Ecto neural progenitor cell (in vitro differentiated cells): ENCODE results near the gene CMPK1.
"Not testable (repeated sequence)": the region's sequence is repeated elsewhere in the genome, so short reads cannot be mapped to it uniquely, and the experiment has no call there.

Source experiments
- DNase-seq: peaks from one replicate; pipeline ENCODE4 v3.0.0-alpha.2; 2018; ENCODE audit warnings: low spot score

Gene CMPK1

GRCh38 chr1:47338249-47339077, 4.9 kb downstream of the CMPK1 start:
- DNase-seq = no peak

DNA sequence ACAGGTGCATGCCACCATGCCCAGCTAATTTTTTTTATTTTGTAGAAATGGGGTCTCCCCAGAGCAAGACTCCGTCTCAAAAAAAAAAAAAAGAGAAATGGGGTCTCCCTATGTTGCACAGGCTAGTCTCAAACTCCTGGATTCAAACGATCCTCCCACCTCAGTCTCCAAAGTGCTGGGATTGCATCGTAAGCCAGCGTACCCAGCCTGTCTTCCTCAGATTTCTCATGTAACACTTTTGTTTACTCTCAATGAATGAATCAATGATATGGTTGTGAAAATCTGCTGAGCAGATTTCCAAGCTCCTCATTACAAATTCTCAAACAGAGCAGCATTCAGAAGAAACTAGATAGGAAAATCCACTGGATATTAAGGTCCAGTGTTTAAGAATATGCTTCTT, 6.6 kb downstream of the CMPK1 start:
- DNase-seq = no peak

DNA sequence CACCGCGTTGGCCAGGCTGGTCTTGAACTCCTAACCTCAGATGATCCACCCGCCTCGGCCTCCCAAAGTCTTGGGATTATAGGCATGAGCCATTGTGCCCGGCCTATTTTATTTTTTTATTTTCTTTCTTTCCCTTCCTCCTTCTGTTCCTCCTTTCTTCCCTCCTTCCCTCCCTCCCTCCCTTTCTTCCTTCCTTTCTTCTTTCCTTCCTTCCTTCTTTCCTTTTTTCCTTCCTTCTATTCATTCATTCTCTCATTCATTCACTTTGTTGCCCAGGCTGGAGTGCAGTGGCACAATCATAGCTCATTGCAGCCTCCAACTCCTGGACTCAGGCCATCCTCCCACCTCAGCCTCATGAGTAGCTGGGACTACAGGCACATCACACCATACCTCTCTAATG, 13.4 kb downstream of the CMPK1 start:
- DNase-seq = not testable (repeated sequence)

GRCh38 chr1:47347735-47348134, 14.1 kb downstream of the CMPK1 start:
- no peak for DNase-seq

- DNase-seq = no peak
These were observed 14.7 kb downstream of the CMPK1 start for GRCh38 chr1:47348246-47348645.

- DNase-seq = no peak
These were observed 17.7 kb downstream of the CMPK1 start for GRCh38 chr1:47351305-47351704.

- DNase-seq = no peak
These were observed 27.8 kb downstream of the CMPK1 start for GRCh38 chr1:47361380-47361779.

DNA sequence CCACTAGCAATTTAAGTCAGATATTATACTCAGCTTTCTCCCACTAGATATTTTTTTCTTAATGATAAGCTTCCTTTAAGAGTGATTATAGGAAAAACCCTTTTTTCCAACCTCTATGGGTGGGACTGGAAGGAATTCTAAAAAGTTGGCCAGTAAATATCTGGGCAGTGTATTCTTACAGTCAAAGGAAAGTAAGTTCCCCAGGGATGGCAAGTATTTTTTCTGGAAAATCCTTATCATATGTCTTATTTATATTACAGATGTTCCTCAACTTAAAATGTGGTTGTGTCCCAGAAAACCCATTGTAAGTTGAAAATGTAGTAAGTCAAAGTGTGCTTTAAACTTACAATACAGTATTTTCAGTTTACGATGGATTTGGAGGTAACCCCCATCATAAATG, 29.2 kb downstream of the CMPK1 start:
- no peak for DNase-seq

GRCh38 chr1:47367651-47368050, 34.1 kb downstream of the CMPK1 start:
- DNase-seq = no peak

GRCh38 chr1:47371016-47371517, 37.5 kb downstream of the CMPK1 start:
- DNase-seq = no peak

DNA sequence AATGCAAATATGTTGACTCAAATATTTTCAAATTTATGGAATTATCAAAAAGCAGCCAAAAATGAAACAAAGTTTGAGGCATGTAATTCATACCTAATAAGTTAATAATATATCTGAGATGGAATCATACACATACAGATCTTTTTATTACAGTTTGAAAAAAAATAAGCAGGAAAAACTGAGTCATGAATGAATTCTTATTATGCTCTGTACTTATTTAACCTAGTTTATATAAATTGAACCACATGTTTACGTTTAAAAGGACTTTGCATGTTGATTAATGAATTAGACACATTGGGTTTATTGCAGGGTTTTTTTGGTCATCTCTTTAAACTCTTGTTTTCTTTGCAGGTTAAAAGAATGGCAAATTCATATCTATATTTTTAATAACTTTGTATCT, 40.9 kb downstream of the CMPK1 start:
- no peak for DNase-seq

GRCh38 chr1:47378147-47378546, 44.6 kb downstream of the CMPK1 start:
- no peak for DNase-seq

GRCh38 chr1:47380699-47381098, 47.1 kb downstream of the CMPK1 start:
- DNase-seq = no peak

DNA sequence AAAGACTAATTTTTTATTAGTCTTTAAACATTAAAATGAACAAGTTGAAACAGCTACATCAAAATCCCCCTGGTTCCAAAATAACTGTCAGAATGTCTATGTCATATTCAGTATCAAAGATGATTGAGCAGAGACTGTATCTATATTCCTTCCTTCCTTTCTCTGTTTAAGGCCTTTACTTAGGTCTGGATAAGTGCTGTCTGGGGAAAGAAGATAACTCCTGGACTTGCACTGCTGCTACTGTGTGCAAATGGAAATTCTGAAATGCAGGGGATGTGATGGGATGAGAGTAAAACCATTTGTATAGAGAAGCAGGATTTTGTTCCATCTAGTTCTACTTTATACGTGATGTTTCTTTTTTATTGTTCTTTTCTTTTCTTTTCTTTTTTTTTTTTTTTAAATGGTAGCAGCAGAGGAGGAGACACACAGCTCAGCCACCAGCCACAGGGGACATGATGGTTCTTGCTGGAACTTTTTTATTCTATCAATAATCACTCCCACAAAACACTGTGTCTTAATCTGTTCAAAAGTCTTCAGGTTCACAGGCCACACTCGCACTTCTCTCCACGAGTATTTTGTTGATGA, 48.9 kb downstream of the CMPK1 start:
- DNase-seq = no peak

GRCh38 chr1:47384083-47384482, 50.5 kb downstream of the CMPK1 start:
- no peak for DNase-seq

DNA sequence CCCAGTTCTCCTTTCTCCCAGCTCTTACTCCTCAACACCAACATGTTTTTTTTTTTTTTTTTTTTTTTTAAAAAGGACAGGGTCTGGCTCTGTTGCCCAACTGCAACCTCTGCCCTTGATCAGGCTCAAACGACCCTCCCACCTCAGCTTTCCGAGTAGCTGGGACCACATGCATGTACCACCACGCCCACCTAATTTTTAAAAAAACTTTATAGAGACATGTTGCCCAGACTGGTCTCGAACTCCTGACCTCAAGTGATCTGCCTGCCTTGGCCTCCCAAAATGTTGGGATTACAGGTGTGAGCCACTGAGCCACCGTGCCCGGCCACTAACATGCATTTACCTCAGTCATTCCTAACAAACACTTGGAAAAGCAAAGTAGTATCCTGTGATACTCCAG, 51.4 kb downstream of the CMPK1 start:
- no peak for DNase-seq

DNA sequence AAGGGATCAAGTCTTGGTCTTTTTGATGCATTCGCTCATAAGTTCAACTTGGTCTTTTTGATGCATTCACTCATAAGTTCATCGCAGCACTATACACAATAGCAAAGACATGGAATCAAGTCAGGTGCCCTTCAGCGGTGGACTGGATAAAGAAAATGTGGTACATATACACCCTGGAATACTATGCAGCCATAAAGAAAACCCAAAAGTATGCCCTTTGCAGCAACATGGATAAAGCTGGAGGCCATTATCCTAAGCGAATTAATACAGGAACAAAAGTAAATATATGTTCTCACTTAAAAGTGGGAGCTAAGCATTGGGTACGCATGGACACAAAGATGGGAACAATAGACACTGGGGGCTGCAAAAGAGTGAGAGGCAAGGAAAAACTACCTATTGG, 52.7 kb downstream of the CMPK1 start:
- DNase-seq = no peak

DNA sequence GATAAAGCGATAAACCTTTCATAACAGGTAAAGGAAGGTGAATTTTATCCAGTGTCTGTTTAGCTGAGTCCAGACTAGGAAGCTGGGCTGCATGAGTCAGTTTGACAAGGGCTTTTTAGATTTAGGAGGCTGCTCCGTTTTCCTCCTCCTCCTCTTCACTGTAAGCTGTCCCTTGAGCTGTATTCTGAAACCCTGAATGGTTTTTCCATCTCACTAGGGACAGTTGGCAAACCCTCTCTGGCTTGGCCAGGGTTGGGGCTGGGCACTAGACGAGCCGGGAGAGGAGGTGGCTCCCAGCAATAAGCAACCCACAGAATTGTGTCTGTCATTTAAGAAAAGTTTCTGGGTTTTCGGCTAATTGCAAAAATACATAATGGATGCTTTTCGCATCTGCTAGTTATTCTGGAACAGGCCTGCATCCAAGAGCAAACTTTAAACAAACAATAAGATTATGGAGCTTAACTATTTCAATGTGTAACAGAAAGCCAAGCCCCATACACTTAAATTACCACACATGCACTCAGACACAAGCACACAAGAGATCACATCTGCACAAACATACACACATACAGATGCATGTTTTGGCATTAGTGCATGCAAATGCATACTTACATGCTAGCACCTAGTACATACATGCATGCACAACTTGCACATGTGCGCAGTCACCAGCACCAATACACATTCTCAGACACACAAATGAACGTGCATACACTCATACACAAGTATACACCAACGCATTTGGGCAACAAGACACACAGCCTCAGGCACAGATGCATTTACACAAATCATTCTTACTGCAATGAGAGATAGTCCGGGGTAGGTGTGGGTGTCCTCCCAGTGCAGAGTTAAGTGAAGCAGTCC, 54.7 kb downstream of the CMPK1 start:
- no peak for DNase-seq

GRCh38 chr1:47388891-47389238, 55.3 kb downstream of the CMPK1 start:
- DNase-seq = peak; percentile 81

DNA sequence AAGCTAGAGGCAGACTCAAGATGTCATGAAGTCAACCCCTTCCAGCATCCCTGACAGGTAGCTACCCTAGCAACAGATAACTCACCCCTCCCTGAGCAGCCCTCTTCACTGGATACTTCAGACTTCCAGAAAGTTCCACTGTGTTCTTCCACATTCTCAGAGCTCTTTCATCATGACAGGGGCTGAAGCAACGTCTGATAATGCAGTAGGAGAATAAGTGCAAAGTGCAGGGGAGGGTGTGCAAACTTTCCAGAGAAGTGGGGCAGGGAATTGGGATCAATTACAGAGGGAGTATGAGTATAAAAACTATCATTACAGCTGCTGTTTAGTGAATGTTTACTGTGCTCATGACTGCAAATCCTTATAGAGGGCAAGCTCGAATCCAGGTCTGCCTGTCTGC, 56.1 kb downstream of the CMPK1 start:
- no peak for DNase-seq

- no peak for DNase-seq
These were observed 57.3 kb downstream of the CMPK1 start for GRCh38 chr1:47390843-47391242.

- no peak for DNase-seq
These were observed 59.6 kb downstream of the CMPK1 start for GRCh38 chr1:47393141-47393540.

- DNase-seq = no peak
These were observed 61.8 kb downstream of the CMPK1 start for GRCh38 chr1:47395433-47395832.
